ENCODE measurements around the gene UBA6.

DNA sequence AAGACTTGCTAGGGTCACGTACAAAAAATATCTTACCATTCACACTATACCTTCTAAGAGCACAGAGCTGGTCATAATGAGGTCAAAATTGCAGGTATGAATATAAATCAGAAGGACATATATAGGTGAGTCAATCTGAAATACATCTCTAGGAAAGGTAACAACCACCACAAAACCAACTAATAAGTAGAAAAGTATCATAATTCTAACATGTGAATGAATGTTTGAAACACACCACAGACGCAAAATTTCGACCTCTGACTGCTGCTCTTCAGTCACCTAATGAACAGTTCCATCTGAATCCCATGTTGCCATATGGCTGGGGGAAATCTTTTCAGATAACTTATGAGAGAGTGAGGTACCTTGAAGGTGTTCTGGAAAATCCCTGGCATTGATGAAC is 120.4 kb downstream of the UBA6 start:
- TF ChIP-seq, protein P1, sequence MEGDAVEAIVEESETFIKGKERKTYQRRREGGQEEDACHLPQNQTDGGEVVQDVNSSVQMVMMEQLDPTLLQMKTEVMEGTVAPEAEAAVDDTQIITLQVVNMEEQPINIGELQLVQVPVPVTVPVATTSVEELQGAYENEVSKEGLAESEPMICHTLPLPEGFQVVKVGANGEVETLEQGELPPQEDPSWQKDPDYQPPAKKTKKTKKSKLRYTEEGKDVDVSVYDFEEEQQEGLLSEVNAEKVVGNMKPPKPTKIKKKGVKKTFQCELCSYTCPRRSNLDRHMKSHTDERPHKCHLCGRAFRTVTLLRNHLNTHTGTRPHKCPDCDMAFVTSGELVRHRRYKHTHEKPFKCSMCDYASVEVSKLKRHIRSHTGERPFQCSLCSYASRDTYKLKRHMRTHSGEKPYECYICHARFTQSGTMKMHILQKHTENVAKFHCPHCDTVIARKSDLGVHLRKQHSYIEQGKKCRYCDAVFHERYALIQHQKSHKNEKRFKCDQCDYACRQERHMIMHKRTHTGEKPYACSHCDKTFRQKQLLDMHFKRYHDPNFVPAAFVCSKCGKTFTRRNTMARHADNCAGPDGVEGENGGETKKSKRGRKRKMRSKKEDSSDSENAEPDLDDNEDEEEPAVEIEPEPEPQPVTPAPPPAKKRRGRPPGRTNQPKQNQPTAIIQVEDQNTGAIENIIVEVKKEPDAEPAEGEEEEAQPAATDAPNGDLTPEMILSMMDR (IDR thresholded peaks at IDR 0.05): no peak
- no peak for TF ChIP-seq POLR2A (IDR thresholded peaks at IDR 0.05)
